ENCODE measurements around the gene PRXL2A. TPM values are rescaled to one million over a fixed set of nuclear protein-coding genes. Genes with fewer than 3 reads are reported as not detected.
"Not testable (repeated sequence)": the region's sequence is repeated elsewhere in the genome, so short reads cannot be mapped to it uniquely, and the experiment has no call there.

The PRXL2A gene
- total RNA-seq, 1 donor from 2014 or later, result 72.4 TPM

DNA sequence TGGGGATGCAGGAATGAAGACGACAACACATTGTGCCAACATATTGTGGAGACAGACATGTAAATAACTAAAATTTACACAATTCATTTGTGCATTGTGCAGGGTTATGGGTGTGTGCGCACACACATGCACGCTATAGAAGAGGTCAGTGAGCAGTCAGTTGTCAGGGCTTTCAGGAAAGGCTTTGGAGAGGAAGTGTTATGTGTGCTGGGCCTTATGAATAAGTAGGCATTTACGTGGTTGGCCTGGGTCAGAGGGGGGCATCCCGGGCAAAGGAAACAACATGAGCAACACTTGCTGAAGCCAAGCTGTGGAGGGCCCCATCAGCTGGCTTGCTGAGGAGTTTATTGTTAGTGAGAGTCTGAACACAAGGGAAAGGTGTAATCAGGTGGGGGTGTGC, 4.1 kb downstream of the PRXL2A start:
- DNase-seq (ENCODE audit: low read depth), result no peak
- TF ChIP-seq, protein P1, sequence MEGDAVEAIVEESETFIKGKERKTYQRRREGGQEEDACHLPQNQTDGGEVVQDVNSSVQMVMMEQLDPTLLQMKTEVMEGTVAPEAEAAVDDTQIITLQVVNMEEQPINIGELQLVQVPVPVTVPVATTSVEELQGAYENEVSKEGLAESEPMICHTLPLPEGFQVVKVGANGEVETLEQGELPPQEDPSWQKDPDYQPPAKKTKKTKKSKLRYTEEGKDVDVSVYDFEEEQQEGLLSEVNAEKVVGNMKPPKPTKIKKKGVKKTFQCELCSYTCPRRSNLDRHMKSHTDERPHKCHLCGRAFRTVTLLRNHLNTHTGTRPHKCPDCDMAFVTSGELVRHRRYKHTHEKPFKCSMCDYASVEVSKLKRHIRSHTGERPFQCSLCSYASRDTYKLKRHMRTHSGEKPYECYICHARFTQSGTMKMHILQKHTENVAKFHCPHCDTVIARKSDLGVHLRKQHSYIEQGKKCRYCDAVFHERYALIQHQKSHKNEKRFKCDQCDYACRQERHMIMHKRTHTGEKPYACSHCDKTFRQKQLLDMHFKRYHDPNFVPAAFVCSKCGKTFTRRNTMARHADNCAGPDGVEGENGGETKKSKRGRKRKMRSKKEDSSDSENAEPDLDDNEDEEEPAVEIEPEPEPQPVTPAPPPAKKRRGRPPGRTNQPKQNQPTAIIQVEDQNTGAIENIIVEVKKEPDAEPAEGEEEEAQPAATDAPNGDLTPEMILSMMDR (IDR thresholded peaks at IDR 0.05; ENCODE audit: insufficient read depth, low read length, poor library complexity, severe bottlenecking), result no peak
- H3K27me3 ChIP-seq (ENCODE audit: control insufficient read depth, insufficient read depth, low read length), result no peaks in the 10 kb centered on the region
- H3K4me3 ChIP-seq (ENCODE audit: low read depth, low read length), result no peak overlapping the region
- H3K36me3 ChIP-seq (ENCODE audit: control insufficient read depth, insufficient read depth, low read length), result no peaks in the 10 kb centered on the region

DNA sequence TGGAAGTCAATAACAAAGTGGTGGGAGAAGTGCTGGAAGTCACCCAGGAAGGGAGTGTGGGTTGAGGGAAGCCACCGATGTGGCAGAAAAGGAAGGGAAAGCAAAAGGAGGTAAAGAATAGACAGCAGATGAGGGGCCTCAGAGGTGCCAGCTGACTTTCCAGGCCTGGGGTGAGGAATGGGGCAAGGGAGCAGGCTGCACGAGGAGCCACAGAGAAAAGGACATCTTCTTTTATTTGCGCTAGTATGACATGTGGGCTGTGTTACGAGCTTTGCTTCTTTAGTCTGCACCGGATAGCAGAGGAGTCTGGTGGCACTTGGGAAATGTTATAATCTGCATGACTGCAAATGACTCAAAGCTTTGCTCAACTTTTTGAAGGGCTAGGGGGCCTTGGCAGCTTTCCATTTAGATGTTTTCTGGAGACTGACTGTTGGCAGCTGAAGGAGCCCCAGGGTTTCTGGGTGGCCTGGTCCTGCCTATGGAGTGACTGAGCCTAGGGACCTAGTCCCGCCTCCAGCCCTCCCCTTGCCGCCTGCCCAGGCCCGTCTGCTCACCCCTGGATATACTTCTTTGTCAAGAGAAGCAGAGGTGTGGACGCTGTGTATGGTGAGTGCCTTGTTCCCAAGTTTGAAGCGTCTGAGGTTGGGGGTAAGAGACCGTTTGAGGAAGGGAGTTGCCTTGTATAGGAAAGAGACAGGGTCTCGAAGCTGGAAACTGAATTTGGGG, 5.1 kb downstream of the PRXL2A start:
- Histone ChIP-seq H3K36me3 (ENCODE audit: control insufficient read depth, insufficient read depth, low read length) (no peaks in the 10 kb centered on the region), H3K27me3 (ENCODE audit: control insufficient read depth, insufficient read depth, low read length) (no peaks in the 10 kb centered on the region), H3K4me3 (ENCODE audit: low read depth, low read length) (no peak overlapping the region)
- DNase-seq (ENCODE audit: low read depth), result no peak
- TF ChIP-seq, protein P1 (IDR thresholded peaks at IDR 0.05; ENCODE audit: insufficient read depth, low read length, poor library complexity, severe bottlenecking), result no peak

DNA sequence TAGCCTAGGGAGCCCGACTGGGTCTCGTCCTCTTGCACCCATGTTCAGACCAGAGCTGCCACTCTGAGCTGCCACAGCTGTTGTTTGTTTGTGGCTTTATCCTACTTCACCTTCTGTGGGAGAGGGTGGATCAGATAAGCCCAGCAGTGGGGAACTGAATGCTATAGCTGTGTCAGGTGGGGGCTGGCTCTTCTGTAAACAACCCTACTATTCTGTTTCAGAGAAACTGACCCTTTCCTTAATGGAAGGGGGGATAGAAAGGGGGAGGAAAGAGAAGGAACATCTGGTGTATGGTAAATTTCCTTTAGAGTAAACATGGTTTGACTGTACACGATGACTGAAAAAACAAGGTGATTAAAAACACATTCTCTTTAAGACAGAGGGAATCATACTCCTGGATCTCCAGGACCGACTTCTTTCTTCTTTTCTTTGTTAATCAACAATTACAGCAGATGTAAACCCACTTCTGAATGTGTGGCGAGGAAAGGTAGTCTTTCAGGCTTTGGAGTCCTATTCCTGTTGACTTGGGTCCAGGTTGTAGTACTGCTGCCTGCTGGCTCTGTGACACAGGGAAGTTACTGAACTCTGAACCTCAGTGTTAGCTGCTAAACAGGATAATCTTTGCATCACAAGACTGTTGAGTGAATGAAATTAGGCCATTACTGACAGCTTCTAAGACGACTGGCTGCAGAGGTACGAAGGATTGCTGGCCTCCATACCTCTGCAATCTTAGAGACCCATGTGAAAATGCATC, 6.0 kb downstream of the PRXL2A start:
- Histone ChIP-seq H3K36me3 (ENCODE audit: control insufficient read depth, insufficient read depth, low read length) (no peaks in the 10 kb centered on the region), H3K27me3 (ENCODE audit: control insufficient read depth, insufficient read depth, low read length) (no peaks in the 10 kb centered on the region), H3K4me3 (ENCODE audit: low read depth, low read length) (no peak overlapping the region)
- TF ChIP-seq, protein P1 (IDR thresholded peaks at IDR 0.05; ENCODE audit: insufficient read depth, low read length, poor library complexity, severe bottlenecking), result no peak
- no peak for DNase-seq (ENCODE audit: low read depth)

DNA sequence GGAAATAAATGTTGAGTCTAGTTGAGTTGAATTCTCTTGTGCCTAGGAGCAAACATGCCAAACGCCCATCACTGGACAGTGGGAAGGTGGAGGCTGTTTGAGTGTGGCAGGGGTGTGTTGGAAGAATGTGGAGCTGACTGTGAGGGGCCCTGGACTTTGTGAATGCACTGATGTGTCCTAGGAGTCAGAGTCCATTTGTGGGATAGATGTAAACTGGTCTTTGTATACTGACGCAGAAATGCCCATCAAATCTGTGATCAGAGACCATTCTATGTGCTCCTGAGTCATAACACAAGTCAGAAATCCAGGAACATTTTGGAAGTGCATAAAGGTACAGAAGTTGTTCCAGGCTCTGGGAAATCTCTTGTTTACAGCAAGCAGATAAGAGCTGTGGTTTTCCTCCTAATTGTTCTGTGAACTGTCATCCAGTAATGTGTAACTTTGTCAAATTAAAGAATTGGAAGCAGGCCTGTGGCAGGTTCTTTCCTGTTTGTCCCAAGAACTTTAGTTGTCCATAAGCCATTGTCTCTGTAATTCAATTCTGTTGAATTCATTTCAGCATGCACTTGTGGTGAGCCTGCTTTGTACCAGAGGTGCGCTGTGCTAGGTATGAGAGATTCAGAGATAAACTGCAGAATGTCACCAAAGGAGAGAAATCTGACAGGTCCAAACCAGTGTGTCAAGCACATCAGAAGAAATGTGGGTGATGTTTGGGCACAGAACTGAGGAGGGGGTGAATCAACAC, 7.6 kb downstream of the PRXL2A start:
- DNase-seq (ENCODE audit: low read depth), result no peak
- Histone ChIP-seq H3K4me3 (ENCODE audit: low read depth, low read length) (no peak overlapping the region), H3K36me3 (ENCODE audit: control insufficient read depth, insufficient read depth, low read length) (no peaks in the 10 kb centered on the region), H3K27me3 (ENCODE audit: control insufficient read depth, insufficient read depth, low read length) (no peaks in the 10 kb centered on the region)
- TF ChIP-seq, protein P1 (IDR thresholded peaks at IDR 0.05; ENCODE audit: insufficient read depth, low read length, poor library complexity, severe bottlenecking), result no peak

DNA sequence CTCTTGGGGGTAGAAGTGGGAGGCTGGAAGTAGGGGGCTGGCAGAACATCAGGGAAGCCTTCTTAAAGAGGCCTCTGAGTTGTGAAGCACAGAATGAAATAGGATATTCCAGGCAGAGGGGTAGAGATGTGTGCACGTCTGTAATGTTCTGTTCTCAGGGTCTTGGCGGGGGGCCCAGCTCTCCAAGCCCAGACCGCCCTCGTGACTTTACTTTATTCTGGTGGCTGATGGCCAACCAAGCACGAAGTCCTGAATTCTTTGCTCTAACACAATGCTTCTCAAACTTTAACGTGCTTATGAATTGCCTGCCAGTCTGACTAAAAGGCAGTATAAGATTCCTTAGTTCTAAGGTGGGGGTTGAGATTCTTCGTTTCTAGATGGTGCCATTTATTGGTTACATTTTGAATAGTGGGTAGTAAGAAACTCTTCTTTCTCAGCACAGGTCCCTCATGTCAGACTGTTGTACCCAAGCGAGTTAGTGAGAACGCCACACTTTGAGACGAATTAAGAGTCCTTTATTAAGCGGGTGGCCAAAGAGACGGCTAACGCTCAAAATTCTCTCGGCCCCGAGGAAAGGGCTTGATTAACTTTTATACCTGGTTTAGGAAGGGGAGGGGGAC, 8.2 kb downstream of the PRXL2A start:
- no peaks in the 10 kb centered on the region for H3K27me3 ChIP-seq (ENCODE audit: control insufficient read depth, insufficient read depth, low read length)
- TF ChIP-seq, protein P1 (IDR thresholded peaks at IDR 0.05; ENCODE audit: insufficient read depth, low read length, poor library complexity, severe bottlenecking), result no peak
- DNase-seq (ENCODE audit: low read depth), result no peak
- H3K36me3 ChIP-seq (ENCODE audit: control insufficient read depth, insufficient read depth, low read length), result no peaks in the 10 kb centered on the region
- H3K4me3 ChIP-seq (ENCODE audit: low read depth, low read length), result no peak overlapping the region

DNA sequence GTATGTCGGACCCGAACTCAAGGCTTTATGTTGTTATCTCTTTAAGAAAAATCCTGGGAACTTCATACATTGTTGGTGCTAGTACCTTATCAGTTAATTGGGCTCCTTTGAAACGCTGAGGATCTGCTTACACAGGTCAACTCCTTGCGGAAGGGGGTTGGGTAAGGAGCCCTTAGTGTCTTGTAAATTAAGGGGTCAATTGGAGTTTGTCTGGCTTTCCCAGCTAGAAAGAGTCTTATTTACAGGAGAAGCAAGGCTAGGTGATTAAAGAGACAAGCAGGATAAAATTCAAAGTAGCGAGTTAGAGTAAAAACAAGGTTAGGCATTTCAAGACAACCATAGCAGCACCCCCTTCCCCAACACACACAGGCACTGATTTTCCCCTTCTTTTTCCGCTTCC, 8.9 kb downstream of the PRXL2A start:
- H3K36me3 ChIP-seq (ENCODE audit: control insufficient read depth, insufficient read depth, low read length); H3K27me3 ChIP-seq (ENCODE audit: control insufficient read depth, insufficient read depth, low read length); DNase-seq (ENCODE audit: low read depth); H3K4me3 ChIP-seq (ENCODE audit: low read depth, low read length): not testable (repeated sequence)

Measured in kidney epithelial cell (primary cell).